ENCODE data around the gene SMG5. TPM values are rescaled to one million over a fixed set of nuclear protein-coding genes. Genes with fewer than 3 reads are reported as not detected.

SMG5 gene
- polyA plus RNA-seq, 1 of the 3 experiments (the other 2 are of a cell fraction): 21.3 TPM

GRCh38 chr1:156245451-156246232 is 37.0 kb downstream of the SMG5 start:
- H4K20me1 ChIP-seq (ENCODE audit: insufficient read depth): no peaks in the 10 kb centered on the region
- POLR2A ChIA-PET: interaction anchor here (1.0 to 1.8 kb wide), 2 partner anchors 14 to 33 kb away, joined by 3 to 4 read pairs; partner anchors contain the start of gene PMF1
- peaks cover 7 to 57% of the 10 kb centered on the region in 2 experiments; a peak in 2 of 4 replicates for H3K4me1 ChIP-seq (ENCODE audit: control insufficient read depth in 1 of 2, insufficient read depth in 2 of 2, low read depth in 1 of 2, low read length in 1 of 2)
- no peak overlapping the region for H2AFZ ChIP-seq (ENCODE audit: low read depth)
- CTCF ChIA-PET: interaction anchor here (1.4 to 4.0 kb wide), 6 partner anchors 11 to 149 kb away, joined by 4 to 26 read pairs (median 8); no protein-coding TSS in a partner anchor
- H3K27ac ChIP-seq (ENCODE audit: low read depth in 2 of 2, low read length in 1 of 2): peak overlapping the region in 1 of 2 experiments; percentile 62; a peak in 1 of 4 replicates
- no peak overlapping the region for H3K9ac ChIP-seq
- 94% methylated on average over 34 of the region's 69 CpGs for WGBS (ENCODE audit: low lambda C conversion rate)
- H3F3A ChIP-seq (replicated peaks; ENCODE audit: insufficient read depth): peaks cover 4% of the 10 kb centered on the region
- TF ChIP-seq REST (IDR thresholded peaks at IDR 0.05; ENCODE audit: low read depth, low read length) (no peak), USF2 (IDR thresholded peaks at IDR 0.05; ENCODE audit: borderline replicate concordance, low read depth, low read length) (no peak), FOXM1 (IDR thresholded peaks at IDR 0.05; ENCODE audit: low read depth) (no peak), POLR2AphosphoS5 (IDR thresholded peaks at IDR 0.05; ENCODE audit: low read depth, low read length) (no peak), ZBTB33 (IDR thresholded peaks at IDR 0.05; ENCODE audit: borderline replicate concordance, low read depth) (no peak), RAD21 (IDR thresholded peaks at IDR 0.05; ENCODE audit: low read length) (no peak), EP300 (IDR thresholded peaks at IDR 0.05; ENCODE audit: borderline replicate concordance in 1 of 2, low read depth in 1 of 2, low read length in 1 of 2) (no peak), ELF1 (IDR thresholded peaks at IDR 0.05) (no peak), GATA2 (CRISPR knock-in tag; IDR thresholded peaks at IDR 0.05) (no peak), RCOR1 (IDR thresholded peaks at IDR 0.05; ENCODE audit: low read length) (no peak), MEF2A (IDR thresholded peaks at IDR 0.05; ENCODE audit: borderline replicate concordance, low read depth) (no peak), PBX3 (IDR thresholded peaks at IDR 0.05) (no peak), YY1 (IDR thresholded peaks at IDR 0.05; ENCODE audit: low read depth) (no peak), GABPA (IDR thresholded peaks at IDR 0.05; ENCODE audit: low read depth) (no peak), MXI1 (IDR thresholded peaks at IDR 0.05; ENCODE audit: low read depth, low read length) (no peak), EZH2phosphoT487 (IDR thresholded peaks at IDR 0.05; ENCODE audit: borderline replicate concordance, low read depth) (no peak), RFX5 (IDR thresholded peaks at IDR 0.05; ENCODE audit: low read length) (no peak), RXRA (IDR thresholded peaks at IDR 0.05; ENCODE audit: borderline replicate concordance, low read depth) (no peak), SMC3 (IDR thresholded peaks at IDR 0.05; ENCODE audit: low read depth, low read length) (no peak), FOXJ3 (CRISPR knock-in tag; IDR thresholded peaks at IDR 0.05) (no peak)
- no peaks in the 10 kb centered on the region for H3K9me2 ChIP-seq
- H3K79me2 ChIP-seq (ENCODE audit: insufficient read depth): no peaks in the 10 kb centered on the region
- H3K27me3 ChIP-seq (ENCODE audit: insufficient read depth): no peaks in the 10 kb centered on the region
- DNase-seq: peak; percentile 42
- H3K9me3 ChIP-seq: no peaks in the 10 kb centered on the region
- no peak overlapping the region for H3K4me2 ChIP-seq
- H3K4me3 ChIP-seq (ENCODE audit: low read depth in 2 of 2, low read length in 1 of 2): no peak overlapping the region
- peaks cover 5 to 26% of the 10 kb centered on the region in 2 experiments for H3K36me3 ChIP-seq (replicated peaks in 1 of 2; ENCODE audit: control insufficient read depth in 1 of 2, insufficient read depth in 2 of 2, low read length in 1 of 2)

Measured in SK-N-SH (cell line).